ENCODE results near the gene TBC1D5.

TBC1D5 gene

DNA sequence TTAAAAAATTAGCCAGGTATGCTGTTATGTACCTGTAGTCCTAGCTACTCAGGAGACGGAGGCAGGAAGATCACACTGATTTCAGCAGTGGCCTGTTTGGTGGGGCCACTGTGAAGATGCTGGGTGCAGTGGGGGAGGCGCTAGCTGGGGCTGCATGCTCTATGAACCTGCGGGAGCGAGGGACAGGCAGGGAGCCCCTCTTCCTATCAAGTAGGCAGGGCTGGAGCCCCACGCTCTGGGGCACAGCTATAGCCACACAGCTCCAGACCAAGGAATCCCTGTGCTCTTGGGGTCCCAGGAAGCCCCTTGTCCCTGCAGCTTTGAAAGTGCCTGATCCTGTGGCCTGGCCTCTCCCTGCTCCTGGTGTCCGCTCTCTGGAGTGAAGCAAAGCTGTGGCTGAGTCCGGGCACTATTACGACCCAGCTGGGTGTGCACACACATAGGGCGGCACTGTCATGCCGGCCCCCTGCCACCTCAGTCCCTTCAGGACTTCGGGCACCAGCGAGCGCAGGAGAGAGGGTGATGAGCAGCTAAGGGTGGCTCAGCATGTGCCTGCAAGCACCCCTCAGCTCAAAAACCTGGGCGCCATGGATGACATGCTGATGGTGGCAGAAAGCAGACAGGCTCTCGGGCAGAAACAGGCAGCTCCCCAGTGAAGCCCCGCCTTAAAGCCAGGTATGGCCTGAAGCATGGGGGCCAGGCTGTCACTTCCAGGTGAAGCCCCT, 262.6 kb downstream of the TBC1D5 start:
- DNase-seq (ENCODE audit: low spot score), result no peak

DNA sequence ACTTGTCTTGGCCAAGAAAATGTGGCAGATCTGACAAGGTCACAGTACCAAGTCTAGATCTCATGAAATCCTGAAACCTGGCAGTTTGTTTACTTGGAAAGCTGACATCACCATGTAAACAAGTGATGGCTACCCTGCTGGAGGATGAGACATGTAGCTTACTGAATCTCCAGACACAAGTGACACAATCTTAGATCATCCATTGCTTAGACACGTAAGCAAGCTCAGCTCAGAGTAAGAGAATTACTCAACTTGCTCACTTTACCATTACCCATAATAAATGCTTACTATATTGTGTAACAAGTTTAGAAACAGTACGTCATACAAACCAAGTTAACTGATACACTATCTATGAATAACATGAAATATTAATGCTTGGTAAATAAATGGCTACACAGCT, 263.8 kb downstream of the TBC1D5 start:
- DNase-seq (ENCODE audit: low spot score), result peak; percentile 8

- no peak for DNase-seq (ENCODE audit: low spot score)
Measured at GRCh38 chr3:17473761-17474160, 268.7 kb downstream of the TBC1D5 start.

DNA sequence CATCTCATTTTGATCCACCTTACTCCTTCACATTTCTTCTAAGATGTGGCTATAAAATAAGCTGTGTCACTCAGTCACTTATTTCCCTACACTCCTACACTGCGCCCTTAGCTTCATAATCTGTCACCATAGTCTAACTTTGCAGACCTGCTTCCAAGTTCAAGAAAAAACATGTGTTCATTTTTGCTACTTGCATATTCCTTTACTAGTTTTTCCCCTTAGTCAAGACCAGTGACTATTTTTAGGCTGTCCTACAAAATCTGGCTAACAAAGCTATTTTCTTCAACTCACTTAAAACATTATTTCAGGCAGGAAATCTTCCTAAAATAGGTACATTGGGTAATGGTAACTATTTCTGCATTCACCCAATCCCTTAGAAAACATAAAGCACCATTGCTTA, 272.5 kb downstream of the TBC1D5 start:
- DNase-seq (ENCODE audit: low spot score), result no peak

- DNase-seq (ENCODE audit: low spot score), result no peak
Measured at GRCh38 chr3:17469520-17469919, 272.9 kb downstream of the TBC1D5 start.

DNA sequence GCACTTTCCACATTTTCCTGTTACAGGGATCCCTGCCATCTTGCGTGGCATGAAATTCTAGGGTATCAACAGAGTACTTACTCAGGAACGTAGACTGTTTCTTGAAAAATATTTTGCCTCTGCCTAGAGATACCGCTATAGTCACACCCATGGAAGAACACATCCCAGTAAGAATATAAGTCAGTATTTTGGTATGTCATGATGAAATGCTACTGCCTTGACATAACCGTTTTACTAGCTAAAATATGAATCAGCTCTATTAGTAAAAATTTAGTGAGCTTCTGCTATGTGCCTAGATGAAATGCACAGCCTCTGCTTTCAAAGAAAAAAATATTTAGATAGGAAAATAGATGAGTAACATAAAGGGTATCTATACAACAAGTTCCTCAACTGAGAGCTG, 276.4 kb downstream of the TBC1D5 start:
- no peak for DNase-seq (ENCODE audit: low spot score)

GRCh38 chr3:17459470-17459993, 282.9 kb downstream of the TBC1D5 start:
- no peak for DNase-seq (ENCODE audit: low spot score)

DNA sequence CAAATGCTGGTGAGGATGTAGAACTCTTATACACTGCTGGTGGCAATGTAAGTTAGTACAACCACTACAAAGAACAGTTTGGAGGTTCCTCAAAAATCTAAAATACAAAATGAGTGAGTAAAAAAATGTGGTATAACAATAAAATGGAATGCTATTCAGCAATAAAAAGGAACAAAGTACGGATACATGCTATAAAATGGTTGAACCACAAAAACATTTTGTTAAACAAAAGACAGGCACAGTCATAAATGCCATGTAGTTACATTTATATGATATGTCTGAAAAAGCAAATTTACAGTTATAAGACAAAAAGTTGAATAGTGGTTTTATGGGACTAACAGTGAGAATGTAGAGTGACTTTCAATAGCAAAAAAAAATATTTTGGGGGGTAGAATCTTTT, 285.8 kb downstream of the TBC1D5 start:
- no peak for DNase-seq (ENCODE audit: low spot score)

DNA sequence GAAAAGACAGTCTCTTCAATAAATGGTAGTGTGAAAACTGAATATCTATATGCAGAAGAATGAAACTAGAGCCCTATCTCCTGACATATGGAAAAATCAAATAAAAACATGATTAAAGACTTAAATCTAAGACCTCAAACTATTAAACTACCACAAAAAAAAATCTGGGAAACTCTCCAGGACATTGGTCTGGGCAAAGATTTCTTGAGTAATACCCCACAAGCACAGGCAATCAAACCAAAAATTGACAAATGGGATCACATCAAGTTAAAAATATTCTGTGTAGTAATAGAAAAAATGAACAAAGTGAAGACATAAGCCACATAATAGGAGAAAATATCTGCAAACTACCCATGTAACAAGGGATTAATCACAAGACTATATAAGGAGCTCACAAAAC, 286.4 kb downstream of the TBC1D5 start:
- DNase-seq (ENCODE audit: low spot score), result no peak

GRCh38 chr3:17444865-17445264, 297.6 kb downstream of the TBC1D5 start:
- no peak for DNase-seq (ENCODE audit: low spot score)

GRCh38 chr3:17443142-17443541, 299.3 kb downstream of the TBC1D5 start:
- DNase-seq (ENCODE audit: low spot score), result no peak

DNA sequence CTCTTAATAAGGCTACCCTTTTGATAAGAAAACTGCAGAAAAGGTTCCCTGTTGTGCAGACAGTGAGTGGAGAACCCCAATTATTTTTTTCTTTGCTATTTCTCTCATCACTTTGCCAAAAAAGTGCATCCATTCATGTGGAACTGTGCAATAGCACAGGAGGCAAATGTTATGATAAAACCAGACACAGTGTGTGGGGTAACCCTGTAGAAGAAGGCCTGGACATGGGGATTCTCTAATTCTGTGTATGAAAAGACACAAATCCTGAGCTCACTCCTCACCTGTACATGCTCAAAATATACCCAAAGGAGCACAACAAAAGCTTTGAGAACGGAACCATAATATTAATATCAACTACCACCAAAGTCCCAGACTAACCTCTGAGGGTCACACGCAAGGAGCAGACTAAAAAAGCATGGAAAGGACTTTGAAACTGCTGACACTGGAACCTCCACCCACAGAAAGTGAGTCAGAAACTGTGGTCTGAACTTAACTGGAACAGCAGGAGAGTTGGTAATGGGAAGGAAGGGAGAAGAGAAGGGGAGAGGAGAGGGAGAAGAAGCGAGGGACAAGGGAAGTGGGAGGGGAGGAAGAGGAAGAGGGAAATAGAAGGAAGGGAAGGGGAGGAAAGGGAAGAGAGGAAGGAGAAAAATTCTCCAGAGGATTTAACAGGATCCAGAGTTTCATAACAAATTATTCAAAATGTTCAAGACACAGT, 299.9 kb downstream of the TBC1D5 start:
- no peak for DNase-seq (ENCODE audit: low spot score)

DNA sequence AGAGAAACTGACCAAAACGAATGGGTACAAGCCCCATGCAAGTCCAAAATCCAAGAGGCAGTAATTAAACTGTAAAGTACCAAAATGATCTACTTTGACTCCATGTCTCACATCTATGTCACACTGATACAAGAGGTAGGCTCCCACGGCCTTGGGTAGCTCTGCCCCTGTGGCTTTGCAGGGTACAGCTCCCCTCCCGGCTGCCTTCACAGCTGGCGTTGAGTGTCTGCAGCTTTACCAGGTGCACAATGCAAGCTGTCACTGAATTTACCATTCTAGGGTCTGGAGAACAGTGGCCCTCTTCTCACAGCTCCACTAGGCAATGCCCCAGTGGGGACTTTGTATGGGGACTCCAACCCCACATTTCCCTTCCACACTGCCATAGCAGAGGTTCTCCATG, 308.6 kb downstream of the TBC1D5 start:
- DNase-seq (ENCODE audit: low spot score), result no peak

- peak; percentile 61 for DNase-seq (ENCODE audit: low spot score)
Measured at GRCh38 chr3:17432236-17432635, 310.2 kb downstream of the TBC1D5 start.

DNA sequence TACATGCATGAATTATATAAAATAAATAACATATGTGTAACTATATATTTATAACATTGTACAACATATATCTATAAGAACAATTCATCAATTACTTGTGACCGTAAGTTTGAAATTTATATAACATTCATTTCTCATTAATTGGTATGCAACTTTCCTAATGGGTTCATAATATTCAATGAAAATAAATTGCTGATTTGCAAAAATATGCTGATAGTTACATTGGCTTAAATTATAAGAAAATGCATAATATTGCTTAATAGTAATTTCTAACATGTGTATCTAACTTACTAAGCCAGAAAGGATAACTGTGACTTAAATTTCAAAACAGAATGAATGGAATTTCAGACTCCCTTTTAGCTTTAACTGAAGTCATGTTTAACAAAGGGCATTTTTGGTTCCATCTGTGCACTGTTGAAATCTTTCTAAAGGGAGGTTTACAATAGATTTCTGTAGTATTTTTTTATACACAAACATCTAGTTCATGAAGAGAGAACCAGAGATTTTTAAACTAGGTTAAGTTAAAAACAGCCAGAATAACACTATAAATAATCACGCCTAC, 310.9 kb downstream of the TBC1D5 start:
- no peak for DNase-seq (ENCODE audit: low spot score)

DNA sequence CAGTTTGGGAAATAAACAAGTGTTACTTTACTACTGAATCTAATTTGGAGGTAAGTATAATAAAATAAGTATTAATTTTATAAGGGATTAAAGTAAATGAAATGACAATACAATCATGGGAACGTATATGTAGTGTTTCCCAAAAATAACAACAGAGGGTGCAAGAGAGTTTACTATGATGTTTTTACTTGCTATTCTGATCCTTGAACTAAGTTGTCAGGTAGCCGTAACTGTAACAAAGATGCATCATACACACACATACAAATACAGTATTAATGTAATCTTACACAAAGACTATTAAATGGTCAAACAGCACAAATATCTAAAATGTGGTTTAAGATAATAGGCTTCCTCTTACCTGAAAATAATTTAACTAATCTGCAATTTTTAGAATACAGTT, 311.4 kb downstream of the TBC1D5 start:
- DNase-seq (ENCODE audit: low spot score), result peak; percentile 49

DNA sequence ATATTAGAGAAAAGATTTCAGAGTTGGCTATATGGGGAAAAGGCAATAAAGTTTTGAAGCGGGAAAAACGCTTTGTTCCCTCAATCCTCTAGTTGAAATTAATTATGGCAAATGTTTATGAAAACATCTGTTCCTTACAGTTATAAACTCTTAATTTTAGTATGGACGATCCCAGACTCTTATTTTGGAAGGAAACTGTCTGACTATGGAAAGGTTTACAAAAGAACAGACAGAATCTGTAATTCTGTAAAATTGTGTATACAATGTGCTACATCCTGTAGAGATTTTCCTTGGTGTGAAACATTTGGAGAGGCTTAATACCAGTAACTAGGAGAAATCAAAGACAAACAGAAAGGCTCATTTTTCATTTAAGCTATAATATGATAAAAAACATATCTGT, 311.8 kb downstream of the TBC1D5 start:
- DNase-seq (ENCODE audit: low spot score), result no peak

- DNase-seq (ENCODE audit: low spot score), result no peak
Measured at GRCh38 chr3:17423786-17424536, 318.5 kb downstream of the TBC1D5 start.

GRCh38 chr3:17422636-17423035, 319.8 kb downstream of the TBC1D5 start:
- no peak for DNase-seq (ENCODE audit: low spot score)

- DNase-seq (ENCODE audit: low spot score), result no peak
Measured at GRCh38 chr3:17420668-17421067, 321.8 kb downstream of the TBC1D5 start.

DNA sequence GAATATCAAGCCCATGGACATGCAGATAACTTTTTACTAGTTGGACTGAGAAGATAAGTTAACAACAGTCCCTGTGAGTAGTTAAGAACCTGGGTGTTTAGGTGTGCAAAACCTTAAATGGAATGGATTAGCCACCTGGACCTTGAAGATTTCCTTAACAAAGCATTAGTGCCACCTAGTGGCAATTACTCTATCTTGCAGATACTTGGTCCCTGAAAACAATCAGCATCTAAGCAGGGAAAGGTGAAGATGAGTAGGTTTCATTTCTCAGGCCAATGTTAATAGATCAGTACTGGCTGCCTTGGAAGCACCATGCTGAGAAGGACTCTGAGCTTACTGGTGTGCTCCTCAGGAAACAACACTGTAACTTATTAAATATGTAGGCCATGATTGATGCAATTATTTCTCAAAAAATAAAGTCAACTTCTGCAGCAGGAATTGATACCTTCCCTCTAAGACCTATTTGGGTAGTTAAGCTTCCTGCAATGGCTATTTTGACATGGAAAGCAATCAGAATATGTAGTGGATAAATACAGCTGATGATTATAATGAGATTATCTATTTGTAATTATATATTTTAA, 329.4 kb downstream of the TBC1D5 start:
- DNase-seq (ENCODE audit: low spot score), result peak; percentile 76

All from hematopoietic multipotent progenitor cell treated with erythropoietin and hydrocortisone succinate and interleukin-3 and kit ligand, for 17 days (in vitro differentiated cells).